ELF-1 (cell line): ENCODE results near the gene MAP4K5.
"Not testable (repeated sequence)": the region's sequence is repeated elsewhere in the genome, so short reads cannot be mapped to it uniquely, and the experiment has no call there.

Experiments used
- DNase-seq: peaks from one replicate; pipeline ENCODE4 v3.0.0-alpha.2; 2016; ENCODE audit warnings: low read depth, low spot score

The MAP4K5 gene

GRCh38 chr14:50531595-50532501, 521 bp downstream of the MAP4K5 start:
- peak; percentile 69 for DNase-seq

DNA sequence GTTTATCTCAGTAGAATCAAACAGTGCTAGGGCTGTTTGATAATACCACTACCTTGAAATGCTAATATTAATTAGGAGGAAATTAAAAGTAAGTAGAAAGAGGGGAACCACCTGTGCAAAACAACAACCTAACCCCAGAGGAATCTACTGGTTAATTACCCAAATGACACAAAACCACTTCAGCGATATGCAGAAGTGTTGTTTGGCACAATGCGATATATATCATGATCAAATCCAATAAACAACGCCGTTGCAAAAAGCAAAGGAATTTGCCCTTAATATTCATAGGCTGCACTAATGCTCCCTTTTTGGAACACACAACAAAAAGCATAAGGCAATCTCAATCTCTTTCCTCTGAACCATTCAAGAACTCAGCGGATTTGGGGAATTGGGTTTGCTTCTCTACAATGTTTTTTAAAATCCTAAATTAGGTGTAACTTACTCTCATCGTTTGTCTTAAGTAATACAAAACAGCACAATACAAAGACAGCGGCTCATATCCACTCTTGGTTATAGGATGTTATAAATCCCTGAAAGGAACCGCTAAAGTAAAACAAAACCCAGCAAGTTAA, 1.5 kb downstream of the MAP4K5 start:
- no peak for DNase-seq

DNA sequence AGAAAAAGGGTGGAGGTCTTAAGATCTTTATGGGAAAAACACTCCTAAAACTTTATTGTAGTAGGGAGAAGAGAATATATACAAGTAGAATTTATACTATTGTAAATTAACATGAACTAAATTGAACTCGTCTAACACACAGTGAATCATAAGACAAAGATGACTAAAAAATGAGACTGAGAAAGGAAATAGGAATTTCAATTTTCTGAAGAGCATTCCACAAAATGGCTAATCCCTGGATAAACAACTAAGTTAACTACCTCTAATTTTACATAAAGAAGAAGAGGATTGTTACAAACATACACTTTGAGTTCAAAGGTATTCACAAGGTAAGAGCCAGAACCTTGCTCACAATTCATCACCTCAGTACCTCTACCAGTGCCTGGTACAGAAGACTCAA, 2.0 kb downstream of the MAP4K5 start:
- no peak for DNase-seq

- DNase-seq = no peak
These were observed 2.8 kb downstream of the MAP4K5 start for GRCh38 chr14:50529288-50530179.

GRCh38 chr14:50528000-50528399, 4.4 kb downstream of the MAP4K5 start:
- DNase-seq = no peak

DNA sequence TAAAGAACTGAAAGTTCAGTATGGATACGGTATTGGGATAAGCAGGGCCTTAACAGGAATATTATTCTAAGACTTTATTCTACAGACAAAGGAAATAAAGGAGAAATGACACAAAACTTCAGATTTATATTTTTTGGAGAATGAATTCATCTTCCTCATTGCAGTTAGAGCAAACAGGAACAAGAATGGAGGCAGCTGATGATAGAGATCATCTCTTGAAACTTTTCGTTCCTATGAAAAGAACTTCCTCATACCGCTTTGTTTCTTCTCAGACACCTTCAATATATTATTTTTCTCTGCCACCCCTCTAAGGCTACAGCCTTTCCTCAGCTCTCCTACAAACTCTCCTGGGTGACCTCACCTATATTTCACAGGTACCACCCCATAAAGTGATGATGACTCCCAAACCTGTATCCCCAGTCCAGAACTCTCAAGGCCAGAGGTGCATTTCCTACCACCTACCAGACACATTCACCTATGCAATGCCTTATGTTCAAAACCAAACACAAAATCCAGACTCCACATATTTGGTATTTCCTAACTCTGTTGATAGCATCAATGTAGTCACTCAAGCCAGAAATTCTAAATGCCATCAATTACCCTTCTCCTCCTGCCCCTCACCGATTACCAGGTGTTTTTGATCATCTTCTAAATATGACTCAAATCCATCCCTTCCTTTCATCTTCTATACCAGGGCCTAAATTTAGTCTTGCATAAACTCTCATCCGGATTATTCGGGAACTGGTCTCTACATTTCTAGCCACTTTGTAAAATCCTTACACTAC, 7.4 kb downstream of the MAP4K5 start:
- DNase-seq = no peak

- no peak for DNase-seq
These were observed 8.3 kb downstream of the MAP4K5 start for GRCh38 chr14:50524060-50524459.

DNA sequence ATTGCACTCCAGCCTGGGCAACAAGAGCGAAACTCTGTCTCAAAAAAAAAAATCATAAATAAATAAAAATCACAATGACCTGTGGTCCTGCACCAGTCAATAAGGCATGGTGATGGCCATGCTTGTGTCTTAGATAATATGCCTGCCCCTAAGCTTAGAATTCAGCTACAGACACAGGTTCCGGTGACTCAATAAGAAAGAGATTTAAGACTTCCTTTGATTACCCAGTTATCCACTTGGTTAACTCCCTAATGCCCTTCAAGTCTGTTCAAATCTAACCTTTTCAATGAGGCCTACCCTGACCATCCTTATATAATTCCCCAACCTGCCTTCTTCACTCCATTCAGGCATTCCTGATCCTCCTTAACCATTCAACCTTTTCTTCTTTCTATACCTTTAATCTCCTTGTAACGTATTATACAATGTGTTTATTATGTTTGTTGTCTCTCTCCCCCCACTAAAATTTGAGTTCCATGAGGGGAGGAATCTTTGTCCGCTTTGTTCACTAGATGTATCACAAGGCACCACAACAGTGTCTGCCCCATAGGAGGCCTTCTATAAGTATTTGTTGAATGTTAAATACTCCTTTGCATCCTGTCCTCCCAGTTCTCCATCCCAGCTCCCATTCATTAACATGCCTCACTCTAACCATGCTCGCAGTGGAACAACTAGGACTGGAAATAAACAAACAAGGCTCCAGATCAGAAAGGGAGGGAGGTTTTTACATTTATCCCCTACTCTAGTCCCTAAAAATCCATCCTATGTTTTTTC, 8.9 kb downstream of the MAP4K5 start:
- no peak for DNase-seq

DNA sequence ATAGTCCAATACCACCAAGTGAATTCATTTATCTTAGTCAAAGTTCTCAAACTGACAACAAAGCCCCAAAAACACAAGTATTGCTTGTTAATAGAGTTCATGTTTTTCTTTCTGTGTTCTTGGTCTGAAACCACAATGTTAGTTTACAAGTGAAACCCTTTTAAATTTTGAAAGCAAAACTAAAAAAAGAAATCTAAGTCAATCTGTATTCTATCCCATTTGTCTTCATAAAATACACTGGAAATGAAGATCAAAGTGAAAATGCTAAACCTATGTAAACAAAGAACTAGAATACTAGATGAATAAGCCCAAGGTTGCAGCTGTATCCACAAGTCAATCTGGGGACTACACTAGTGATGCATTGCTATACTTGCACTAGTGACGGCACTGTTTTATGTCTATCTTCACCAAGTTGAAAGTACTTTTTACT, 10.4 kb downstream of the MAP4K5 start:
- no peak for DNase-seq

DNA sequence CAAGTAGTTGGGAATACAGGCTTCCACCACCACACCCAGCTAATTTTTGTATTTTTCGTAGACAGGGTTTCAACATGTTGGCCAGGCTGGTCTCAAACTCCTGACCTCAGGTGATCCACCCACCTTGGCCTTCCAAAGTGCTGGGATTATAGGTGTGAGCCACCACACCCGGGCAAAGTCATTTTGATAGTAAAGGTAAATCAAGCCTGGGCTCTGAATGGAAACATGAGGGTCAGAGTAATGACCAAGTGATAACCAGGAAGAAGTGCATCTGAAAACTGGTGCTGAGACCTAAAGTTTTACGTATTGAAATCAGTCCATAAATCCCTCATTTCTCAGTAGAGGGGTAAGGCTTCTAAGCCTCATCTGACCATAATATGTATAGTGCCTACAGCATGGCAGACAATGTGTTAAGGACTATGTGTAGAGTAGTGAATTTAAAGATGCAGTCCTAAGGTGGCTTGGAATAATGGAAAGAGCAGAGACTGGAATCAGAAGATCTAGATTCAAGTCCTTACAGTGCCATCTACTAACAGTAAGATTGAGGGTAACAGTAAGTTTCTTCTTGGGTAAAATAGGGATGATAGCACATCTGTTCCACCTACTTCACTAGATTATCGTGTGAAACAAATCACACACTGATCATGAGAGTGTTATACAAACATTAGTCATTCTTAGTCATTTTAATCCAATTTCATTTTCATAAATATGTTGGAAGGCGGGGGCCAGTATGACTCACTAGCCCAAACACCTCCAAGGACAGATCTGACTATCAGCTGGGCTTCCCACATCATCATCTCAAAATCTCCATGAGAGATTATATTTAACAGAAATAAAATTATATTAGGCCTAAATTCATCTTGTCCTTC, 11.2 kb downstream of the MAP4K5 start:
- DNase-seq = no peak

- no peak for DNase-seq
These were observed 16.3 kb downstream of the MAP4K5 start for GRCh38 chr14:50516091-50516490.

- DNase-seq = no peak
These were observed 19.9 kb downstream of the MAP4K5 start for GRCh38 chr14:50512463-50512862.

GRCh38 chr14:50510157-50510556, 22.2 kb downstream of the MAP4K5 start:
- no peak for DNase-seq

DNA sequence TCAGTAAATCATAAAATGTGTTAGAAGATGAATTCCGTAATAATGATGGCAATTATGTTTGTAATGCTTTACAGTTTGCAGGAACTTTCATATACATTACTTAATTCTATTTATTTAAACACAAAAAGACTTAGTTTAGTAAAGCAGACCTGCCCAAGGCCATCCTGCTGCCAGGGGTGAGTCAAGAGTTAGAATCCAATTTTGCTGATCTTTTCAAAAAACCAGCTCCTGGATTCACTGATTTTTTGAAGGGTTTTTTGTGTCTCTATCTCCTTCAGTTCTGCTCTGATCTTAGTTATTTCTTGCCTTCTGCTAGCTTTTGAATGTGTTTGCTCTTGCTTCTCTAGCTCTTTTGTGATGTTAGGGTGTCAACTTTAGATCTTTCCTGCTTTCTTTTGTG, 25.3 kb downstream of the MAP4K5 start:
- not testable (repeated sequence) for DNase-seq

- DNase-seq = no peak
These were observed 30.7 kb downstream of the MAP4K5 start for GRCh38 chr14:50501642-50502041.

DNA sequence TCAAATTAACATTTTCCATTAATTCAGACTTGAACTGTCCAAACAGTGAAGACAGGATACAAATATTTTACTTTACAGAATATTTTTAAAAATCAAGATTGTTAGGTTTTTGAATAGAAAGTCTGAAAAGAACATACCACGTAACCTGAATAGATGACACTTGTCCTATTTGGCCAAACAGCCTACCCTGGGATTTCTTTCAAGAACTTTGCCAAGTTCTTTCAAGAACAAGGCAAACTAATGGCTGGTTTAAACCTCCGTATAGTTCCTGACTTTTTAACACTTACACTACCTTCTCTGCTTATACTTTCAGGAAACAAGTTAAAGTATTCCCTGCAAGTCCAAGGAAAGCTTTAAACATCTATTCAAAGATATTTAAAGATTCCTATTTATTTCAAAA, 35.0 kb downstream of the MAP4K5 start:
- no peak for DNase-seq

DNA sequence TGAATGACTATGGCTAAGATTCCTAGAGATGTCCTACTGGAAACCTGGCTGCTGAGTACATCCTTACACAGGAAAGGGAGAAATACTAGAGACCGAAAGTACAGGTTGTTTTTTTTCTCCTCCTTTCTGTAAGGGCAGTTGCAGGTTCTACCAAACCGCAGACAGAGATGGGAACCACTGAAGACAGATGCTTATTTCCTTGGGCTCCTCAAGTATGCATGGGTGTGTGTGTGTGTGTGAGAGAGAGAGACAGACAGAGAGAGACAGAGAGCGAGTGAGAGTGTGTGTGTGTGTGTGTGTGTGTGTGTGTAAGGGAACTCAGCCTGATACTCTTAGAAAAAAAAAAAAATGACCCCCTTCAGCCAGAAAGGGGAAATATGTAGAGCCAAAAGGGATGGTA, 42.5 kb downstream of the MAP4K5 start:
- DNase-seq = no peak

- DNase-seq = no peak
These were observed 43.8 kb downstream of the MAP4K5 start for GRCh38 chr14:50488521-50488920.

DNA sequence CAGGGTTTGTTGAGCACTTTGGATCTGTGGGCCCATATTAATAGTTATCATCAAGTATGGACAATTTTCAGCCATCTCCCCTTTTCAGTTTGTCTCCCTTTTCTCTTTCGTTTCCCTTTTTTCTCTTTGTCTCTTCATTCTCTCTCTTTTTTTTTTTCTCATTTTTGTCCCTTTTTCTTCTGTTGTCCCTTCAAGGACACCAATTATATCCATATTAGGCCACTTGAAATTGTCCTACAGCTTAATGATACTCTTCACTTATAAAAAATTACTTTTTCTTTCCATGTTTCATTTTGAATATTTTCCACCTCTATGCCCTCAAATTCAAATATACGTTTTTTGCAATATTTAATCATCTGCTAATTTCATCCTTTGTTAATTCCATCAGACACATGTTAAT, 53.3 kb downstream of the MAP4K5 start:
- no peak for DNase-seq

DNA sequence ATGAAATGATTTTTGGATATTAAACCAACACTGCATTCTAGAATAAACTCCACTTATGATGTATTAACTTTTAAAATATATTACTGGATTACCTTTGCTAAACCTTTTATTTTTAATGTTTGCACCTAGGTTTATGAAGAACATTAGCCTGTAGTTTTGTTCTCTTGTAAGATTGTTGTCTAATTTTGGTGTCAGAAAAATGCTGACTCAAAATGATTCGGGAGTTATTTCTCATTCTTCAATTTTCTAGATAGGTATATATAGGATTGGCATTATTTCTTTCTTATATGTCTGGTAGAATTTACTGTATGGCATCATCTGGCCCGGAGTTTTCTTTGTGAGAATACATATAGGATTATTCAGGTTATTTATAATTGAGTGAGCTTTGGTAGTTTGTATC, 54.6 kb downstream of the MAP4K5 start:
- DNase-seq = no peak
